ENCODE results near the gene C1QTNF7. TPM values are rescaled to one million over a fixed set of nuclear protein-coding genes. Genes with fewer than 3 reads are reported as not detected.
A peak's percentile ranks its signal among the peaks of the same experiment; 100 is the strongest.

The C1QTNF7 gene, protein sequence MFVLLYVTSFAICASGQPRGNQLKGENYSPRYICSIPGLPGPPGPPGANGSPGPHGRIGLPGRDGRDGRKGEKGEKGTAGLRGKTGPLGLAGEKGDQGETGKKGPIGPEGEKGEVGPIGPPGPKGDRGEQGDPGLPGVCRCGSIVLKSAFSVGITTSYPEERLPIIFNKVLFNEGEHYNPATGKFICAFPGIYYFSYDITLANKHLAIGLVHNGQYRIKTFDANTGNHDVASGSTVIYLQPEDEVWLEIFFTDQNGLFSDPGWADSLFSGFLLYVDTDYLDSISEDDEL
- not detected for total RNA-seq

DNA sequence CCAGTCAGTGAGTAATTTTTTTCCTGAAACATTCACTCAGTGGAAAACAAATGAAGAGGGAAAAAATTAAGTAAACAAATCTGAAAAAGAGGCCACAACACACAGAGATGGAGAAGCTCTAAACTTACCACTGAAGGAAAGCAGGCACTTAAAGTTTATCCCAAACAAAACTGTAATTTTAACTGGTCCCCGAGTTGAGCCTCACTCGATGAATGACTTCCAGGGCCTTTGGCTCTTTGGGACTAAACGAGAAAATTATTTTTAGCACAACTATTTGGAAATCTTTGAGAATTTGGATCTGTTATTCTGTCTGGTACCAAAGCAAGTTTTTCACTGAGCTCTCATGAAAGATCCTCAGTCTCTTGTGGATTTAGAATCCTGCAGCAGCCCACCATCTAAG lies at the start of gene C1QTNF7:
Gene C1QTNF7 (plus strand): TSS at position 333 of the 400 bp plus-strand sequence. CDS start 7,711 bp downstream, outside the sequence.
- H3K9me3 Mint-ChIP-seq, result peaks cover 4 to 12% of the 10 kb centered on the region in 2 donors
- peaks cover 0 to 10% of the 10 kb centered on the region in 2 donors for H3K36me3 Mint-ChIP-seq
- ATAC-seq (no peak), DNase-seq (ENCODE audit: low spot score in 2 of 2) (no peak)
- H3K27ac Mint-ChIP-seq, result peak within 1 kb of the TSS in 1 of 2 donors; percentile 38

DNA sequence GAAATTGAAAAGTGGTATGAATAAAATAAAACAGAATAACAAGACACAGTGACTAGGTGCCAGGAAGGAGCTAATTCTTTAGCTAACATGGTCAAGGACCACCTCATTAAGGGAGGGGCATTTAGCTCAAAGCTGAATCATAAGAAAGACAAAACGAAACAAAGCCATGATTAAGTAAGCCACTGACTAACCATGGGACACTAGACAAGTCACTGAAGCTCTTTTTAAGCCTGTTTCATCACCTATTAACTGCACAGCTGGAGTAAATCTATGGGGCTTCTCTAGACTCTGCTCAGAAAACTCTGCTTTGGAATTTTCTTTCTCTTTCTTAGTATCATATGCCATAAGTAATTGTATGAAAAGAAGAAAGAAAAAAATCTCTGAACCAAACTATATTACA lies 49.8 kb upstream of the C1QTNF7 start:
- H3K36me3 Mint-ChIP-seq, result no peaks in the 10 kb centered on the region
- peak; percentile 49 to 65 for ATAC-seq
- no peaks in the 10 kb centered on the region for H3K9me3 Mint-ChIP-seq
- DNase-seq (ENCODE audit: low spot score in 2 of 2), result no peak
- H3K27ac Mint-ChIP-seq, result no peak overlapping the region

DNA sequence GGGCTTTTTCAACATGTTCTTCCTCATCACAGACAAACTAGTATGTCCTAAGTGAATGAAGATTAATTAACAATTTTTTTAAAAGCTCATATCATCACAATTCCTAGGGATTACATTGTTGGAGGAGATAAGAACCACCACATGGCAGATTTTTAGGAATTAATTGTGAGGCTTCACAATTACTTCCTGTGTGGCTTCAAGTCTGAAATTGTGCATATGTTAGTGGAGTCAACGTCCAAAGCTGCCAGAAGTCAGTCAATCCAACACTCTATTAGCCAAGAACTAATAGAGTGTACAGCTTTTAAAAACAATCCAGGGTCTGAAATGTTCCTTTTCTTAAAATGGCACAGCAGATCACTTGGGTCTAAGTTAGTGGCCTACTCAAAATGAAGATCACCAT lies 49.3 kb upstream of the C1QTNF7 start:
- DNase-seq (ENCODE audit: low spot score in 2 of 2), result no peak

GRCh38 chr4:15381806-15382338 lies 46.0 kb upstream of the C1QTNF7 start:
- DNase-seq (ENCODE audit: low spot score in 2 of 2), result no peak
- Mint-ChIP-seq H3K9me3 (no peaks in the 10 kb centered on the region), H3K36me3 (no peaks in the 10 kb centered on the region), H3K27ac (no peak overlapping the region)
- no peak for ATAC-seq

More for the DNA sequence above, 49.3 kb upstream of the C1QTNF7 start:
- Mint-ChIP-seq H3K9me3 (no peaks in the 10 kb centered on the region), H3K27ac (no peak overlapping the region), H3K36me3 (no peaks in the 10 kb centered on the region)
- no peak for ATAC-seq

DNA sequence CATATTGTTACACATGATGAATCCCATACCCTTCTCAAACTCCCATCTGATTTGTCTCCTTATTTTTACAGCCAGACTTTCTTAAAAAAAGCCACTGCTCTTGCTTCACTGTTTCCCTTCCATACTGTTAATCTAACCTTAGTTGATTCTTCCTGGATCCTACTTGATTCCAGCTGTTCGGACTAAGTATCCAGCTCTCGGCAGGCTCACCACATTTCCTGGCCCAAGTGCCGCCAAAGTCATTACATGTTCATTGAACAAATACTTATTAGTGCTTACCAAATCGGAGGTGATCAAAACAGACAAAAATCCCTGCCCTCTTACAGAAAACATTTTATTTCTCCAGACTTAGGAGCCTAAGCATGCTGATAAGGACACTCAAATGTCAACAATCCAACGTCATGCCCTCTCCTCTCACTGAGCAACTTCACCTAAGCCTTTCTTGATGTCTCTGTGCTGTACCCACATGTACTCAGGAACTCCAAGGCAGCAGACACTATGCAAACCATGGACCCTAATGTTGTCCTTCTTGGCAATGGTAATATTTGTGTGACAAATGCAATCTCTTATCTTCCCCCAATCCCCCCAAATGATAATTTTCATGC lies 45.1 kb upstream of the C1QTNF7 start:
- Mint-ChIP-seq H3K36me3 (no peaks in the 10 kb centered on the region), H3K9me3 (no peaks in the 10 kb centered on the region), H3K27ac (no peak overlapping the region)
- ATAC-seq, result no peak
- DNase-seq (ENCODE audit: low spot score in 2 of 2), result no peak

DNA sequence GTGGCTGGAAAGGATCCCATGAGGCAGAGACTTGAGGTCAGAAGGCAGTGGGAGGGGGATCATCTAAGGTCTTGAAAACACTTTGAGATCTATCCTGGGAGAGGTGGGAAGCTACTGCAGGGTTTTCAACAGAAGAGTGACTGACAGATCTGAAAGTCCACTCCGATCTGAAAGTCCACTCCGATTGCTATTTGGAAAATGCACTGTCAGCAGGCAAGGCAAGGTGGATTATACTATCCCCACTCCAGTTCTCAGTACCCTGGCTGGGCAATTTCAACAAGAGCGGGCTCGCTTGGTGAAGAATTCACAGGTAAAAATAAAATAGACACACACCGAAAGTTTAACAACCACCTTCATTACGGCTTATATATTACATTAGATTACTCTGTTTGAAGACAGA lies 42.3 kb upstream of the C1QTNF7 start:
- ATAC-seq, result no peak
- Mint-ChIP-seq H3K36me3 (no peaks in the 10 kb centered on the region), H3K27ac (no peak overlapping the region), H3K9me3 (no peaks in the 10 kb centered on the region)
- DNase-seq (ENCODE audit: low spot score in 2 of 2), result no peak

- DNase-seq (ENCODE audit: low spot score in 2 of 2) (no peak), ATAC-seq (no peak)
- Mint-ChIP-seq H3K36me3 (no peaks in the 10 kb centered on the region), H3K9me3 (no peaks in the 10 kb centered on the region), H3K27ac (no peak overlapping the region)
Measured at GRCh38 chr4:15385928-15386327, 41.9 kb upstream of the C1QTNF7 start.

GRCh38 chr4:15390494-15390893 lies 37.3 kb upstream of the C1QTNF7 start:
- DNase-seq (ENCODE audit: low spot score in 2 of 2) (no peak), ATAC-seq (no peak)
- H3K36me3 Mint-ChIP-seq, result no peaks in the 10 kb centered on the region
- no peak overlapping the region for H3K27ac Mint-ChIP-seq
- no peaks in the 10 kb centered on the region for H3K9me3 Mint-ChIP-seq

GRCh38 chr4:15392053-15392805 lies 35.6 kb upstream of the C1QTNF7 start:
- Mint-ChIP-seq H3K36me3 (no peaks in the 10 kb centered on the region), H3K27ac (no peak overlapping the region), H3K9me3 (no peaks in the 10 kb centered on the region)
- DNase-seq (ENCODE audit: low spot score in 2 of 2), result no peak
- ATAC-seq, result no peak

GRCh38 chr4:15395311-15395710 lies 32.5 kb upstream of the C1QTNF7 start:
- ATAC-seq, result no peak
- Mint-ChIP-seq H3K36me3 (no peaks in the 10 kb centered on the region), H3K9me3 (no peaks in the 10 kb centered on the region), H3K27ac (no peak overlapping the region)
- DNase-seq (ENCODE audit: low spot score in 2 of 2), result no peak

DNA sequence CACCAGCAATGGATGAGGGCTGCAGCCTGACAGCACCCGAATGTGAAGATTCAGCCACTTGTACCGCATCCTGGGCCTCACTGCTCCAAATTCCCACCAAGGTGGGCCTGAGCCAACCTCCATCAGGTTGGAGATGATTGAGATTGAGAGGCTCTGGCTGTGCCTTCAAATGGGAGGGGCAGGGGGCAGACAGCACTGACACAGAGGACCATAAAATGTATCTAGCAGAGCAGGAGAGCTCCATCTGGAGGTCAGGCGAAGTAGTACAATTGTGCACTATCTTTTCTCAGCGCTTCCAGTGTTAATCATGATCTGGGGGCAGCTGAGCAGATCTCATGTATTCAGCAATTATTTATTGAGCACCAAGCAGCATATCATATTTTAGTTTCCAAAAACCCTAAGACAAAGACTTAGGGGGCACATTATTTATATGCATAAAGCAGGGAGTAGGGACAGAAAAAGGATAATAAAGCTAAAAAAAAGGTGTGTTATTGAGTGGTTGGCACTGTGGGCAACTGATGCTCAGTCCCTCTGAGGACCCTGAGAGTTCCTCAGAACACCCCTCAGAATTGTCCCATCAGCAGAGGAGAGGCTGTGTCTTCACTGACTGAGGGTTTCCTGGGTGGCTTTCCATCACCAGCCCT lies 31.6 kb upstream of the C1QTNF7 start:
- no peaks in the 10 kb centered on the region for H3K36me3 Mint-ChIP-seq
- no peak overlapping the region for H3K27ac Mint-ChIP-seq
- no peaks in the 10 kb centered on the region for H3K9me3 Mint-ChIP-seq
- peak; percentile 72 to 79 for ATAC-seq
- peak in 1 of 2 donors; percentile 64 for DNase-seq (ENCODE audit: low spot score in 2 of 2)

- ATAC-seq, result no peak
- DNase-seq (ENCODE audit: low spot score in 2 of 2), result no peak
- Mint-ChIP-seq H3K9me3 (no peaks in the 10 kb centered on the region), H3K27ac (no peak overlapping the region), H3K36me3 (no peaks in the 10 kb centered on the region)
Measured at GRCh38 chr4:15398001-15398400, 29.8 kb upstream of the C1QTNF7 start.

- Mint-ChIP-seq H3K36me3 (no peaks in the 10 kb centered on the region), H3K27ac (peak overlapping the region in 1 of 2 donors; percentile 61), H3K9me3 (no peaks in the 10 kb centered on the region)
- ATAC-seq, result no peak
- DNase-seq (ENCODE audit: low spot score in 2 of 2), result no peak
Measured at GRCh38 chr4:15398732-15399131, 29.1 kb upstream of the C1QTNF7 start.

- Mint-ChIP-seq H3K36me3 (no peaks in the 10 kb centered on the region), H3K27ac (peak overlapping the region in 1 of 2 donors; percentile 78), H3K9me3 (no peaks in the 10 kb centered on the region)
- no peak for DNase-seq (ENCODE audit: low spot score in 2 of 2)
- ATAC-seq, result no peak
Measured at GRCh38 chr4:15400226-15400625, 27.6 kb upstream of the C1QTNF7 start.

DNA sequence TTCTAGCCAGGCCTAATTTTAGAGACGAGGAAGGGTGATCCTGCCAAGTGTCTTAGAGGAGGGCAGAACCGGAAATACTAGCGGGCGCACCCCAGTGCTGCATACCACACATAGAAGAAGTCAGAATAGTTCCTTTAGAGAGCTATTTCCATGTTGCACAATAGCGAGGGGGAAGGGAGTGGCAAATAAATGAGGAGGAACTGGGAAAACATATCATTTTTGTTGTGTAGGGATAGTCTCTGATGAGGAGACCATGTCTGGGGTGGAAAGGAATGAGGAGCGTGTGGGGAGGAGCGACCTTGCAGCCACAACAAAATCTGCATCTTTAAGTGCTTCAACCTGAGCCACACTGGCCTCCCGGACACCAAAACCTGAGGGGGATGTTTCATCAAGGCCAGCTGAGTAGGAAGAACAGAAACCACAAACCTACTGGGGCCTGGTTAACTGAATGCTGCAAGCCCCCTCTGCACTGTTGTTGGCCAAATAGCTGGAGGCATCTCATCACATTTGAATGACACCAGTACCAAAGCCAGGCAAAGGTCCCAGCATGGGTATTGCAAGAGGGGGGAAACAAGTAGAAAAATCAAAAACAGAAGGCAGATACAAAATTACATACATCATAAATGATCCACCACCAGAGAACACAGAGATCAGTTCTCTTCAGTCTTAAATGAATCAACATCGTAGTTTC lies 26.7 kb upstream of the C1QTNF7 start:
- ATAC-seq, result peak; percentile 80 to 85

GRCh38 chr4:15402146-15402545 lies 25.7 kb upstream of the C1QTNF7 start:
- ATAC-seq (peak in 1 of 2 donors; percentile 17), DNase-seq (ENCODE audit: low spot score in 2 of 2) (no peak)
- Mint-ChIP-seq H3K36me3 (no peaks in the 10 kb centered on the region), H3K27ac (peak overlapping the region; percentile 78 to 80), H3K9me3 (no peaks in the 10 kb centered on the region)

More for the DNA sequence above, 26.7 kb upstream of the C1QTNF7 start:
- no peaks in the 10 kb centered on the region for H3K9me3 Mint-ChIP-seq
- peak overlapping the region; percentile 78 to 80 for H3K27ac Mint-ChIP-seq
- no peaks in the 10 kb centered on the region for H3K36me3 Mint-ChIP-seq
- DNase-seq (ENCODE audit: low spot score in 2 of 2), result peak in 1 of 2 donors; percentile 16

All from activated naive CD4-positive, alpha-beta T cell treated with anti-CD3 and anti-CD28 coated beads, Interleukin-2, amount 50 U/mL, for 72 hours (primary cell).